Right lobe of liver (tissue), 6 donors: ENCODE data around the gene PCNX1. TPM values are rescaled to one million over a fixed set of nuclear protein-coding genes. Genes with fewer than 3 reads are reported as not detected.
"Not testable (repeated sequence)": the region's sequence is repeated elsewhere in the genome, so short reads cannot be mapped to it uniquely, and the experiment has no call there.

Experiments
- ATAC-seq, 4 donors: fragments of 200-7000 bp; cut with Tn5 transposase; one replicate each; pipeline ENCODE4 v1.9.1; 2020; ENCODE audit warnings: mild to moderate bottlenecking in 4 of 4, moderate library complexity in 4 of 4
- DNase-seq, 3 donors: peaks; one replicate each; pipeline ENCODE4 v3.0.0-alpha.2; 2020
- H3K27ac ChIP-seq, 3 donors: fragments of 200-600 bp; one replicate each; pipeline ENCODE4 v1.8.0; 2022
- H3K27me3 ChIP-seq, 2 donors: fragments of 200-600 bp; one replicate each; pipeline ENCODE4 v1.8.0; 2022
- H3K36me3 ChIP-seq, 4 donors: fragments of 200-600 bp; sonication (generic) in 1 of 4; one replicate each; pipeline versions ENCODE4 v1.5.1 to v1.8.0; 2017 to 2022; ENCODE audit warnings: control low read depth in 1 of 4
- H3K4me1 ChIP-seq, 4 donors: fragments of 200-600 bp; sonication (generic) in 1 of 4; one replicate each; pipeline versions ENCODE4 v1.5.1 to v1.8.0; 2017 to 2022; ENCODE audit warnings: control low read depth in 1 of 4
- H3K4me3 ChIP-seq, 3 donors: fragments of 200-600 bp; one replicate each; pipeline ENCODE4 v1.8.0; 2022
- H3K9me3 ChIP-seq, 4 donors: fragments of 200-600 bp; sonication (generic) in 1 of 4; one replicate each; pipeline versions ENCODE4 v1.5.1 to v1.8.0; 2017 to 2022; ENCODE audit warnings: control low read depth in 1 of 4
- CTCF ChIP-seq, 4 donors: fragments of 200-600 bp in 3 of 4; fragments of 450-650 bp in 1 of 4; IDR thresholded peaks; one replicate each; pipeline versions ENCODE4 v1.5.1 to v1.8.0; 2016 to 2022; ENCODE audit warnings: antibody characterized with exemption in 4 of 4, mild to moderate bottlenecking in 2 of 4
- POLR2A ChIP-seq: fragments of 450-650 bp; IDR thresholded peaks from one replicate; pipeline ENCODE4 v1.6.1; 2017; ENCODE audit warnings: antibody characterized with exemption, mild to moderate bottlenecking
- WGBS: methylation state at CpG from one replicate; pipeline ENCODE4 v1.1.6; 2018; ENCODE audit warnings: low coverage, low lambda C conversion rate; ENCODE audit not compliant: insufficient coverage; ENCODE audit errors: missing lambda C conversion rate; 5-methylcytosine and 5-hydroxymethylcytosine counted together
- intact Hi-C, 2 donors: fragments of 100-400 bp; cut with DNase I; formaldehyde crosslinking; loops; one replicate each; pipeline versions ENCODE4 v1.11.2 to v1.14.1; 2022
- total RNA-seq, 6 experiments: library from RNA; depleted of rRNA in 2 of 6; stranded (reverse); fragments of >200 nt in 2 of 6; fragmentation: NEBNext Ultra II Directional in 3 of 6; extraction: Animal tissue kit (Norgen Biotek cat#: 25700) in 3 of 6; gene quantifications; one replicate each; pipeline versions ENCODE4 v1.1.0 to v1.2.4, GENCODE V29; 2016 to 2023
- donor health status: DM: no; HTN: yes; CAD: no.
- donor health status: DM: no; HTN: no; CAD: no.
- donor health status: DM: no; HTN: no; CAD: no.
- donor health status: DM: no; HTN: yes; CAD: no.
- donor health status: DM: no; HTN: yes; CAD: no.

Gene PCNX1
- total RNA-seq, 6 experiments from 2014 or later: 25.4 to 33.2 (median 29.3) TPM

GRCh38 chr14:71060274-71060673 is 153.0 kb downstream of the PCNX1 start:
- peaks cover 0 to 9% (median 0%) of the 10 kb centered on the region in 4 donors for H3K4me1 ChIP-seq
- TF ChIP-seq POLR2A (no peak), CTCF (IDR thresholded peaks at IDR 0.05) (no peak)
- no peak overlapping the region for H3K27ac ChIP-seq
- intact Hi-C loops: no loop called here
- H3K4me3 ChIP-seq: no peak overlapping the region
- H3K9me3 ChIP-seq: no peaks in the 10 kb centered on the region
- WGBS: 66% methylated on average over 2 of the region's 2 CpGs
- H3K36me3 ChIP-seq: peaks cover 0 to 6% (median 2%) of the 10 kb centered on the region in 4 donors
- no peaks in the 10 kb centered on the region for H3K27me3 ChIP-seq
- DNase-seq: no peak
- no peak for ATAC-seq

- Histone ChIP-seq H3K4me3 (no peak overlapping the region), H3K27ac (no peak overlapping the region), H3K27me3 (no peaks in the 10 kb centered on the region), H3K4me1 (peaks cover 0 to 9% (median 0%) of the 10 kb centered on the region in 4 donors), H3K9me3 (no peaks in the 10 kb centered on the region), H3K36me3 (peaks cover 0 to 6% (median 2%) of the 10 kb centered on the region in 4 donors)
- intact Hi-C loops: no loop called here
- DNase-seq (no peak), ATAC-seq (no peak)
- 78% methylated on average over 2 of the region's 2 CpGs for WGBS
- TF ChIP-seq POLR2A: no peak
- no peak for TF ChIP-seq CTCF (IDR thresholded peaks at IDR 0.05)
Observed at GRCh38 chr14:71060825-71061455, 153.7 kb downstream of the PCNX1 start.

GRCh38 chr14:71061458-71061857 is 154.2 kb downstream of the PCNX1 start:
- no peak for DNase-seq
- ATAC-seq: no peak
- peaks cover 0 to 6% (median 2%) of the 10 kb centered on the region in 4 donors for H3K36me3 ChIP-seq
- H3K27ac ChIP-seq: no peak overlapping the region
- no peak overlapping the region for H3K4me3 ChIP-seq
- WGBS: 100% methylated on average over 1 of the region's 1 CpG
- H3K27me3 ChIP-seq: no peaks in the 10 kb centered on the region
- no peaks in the 10 kb centered on the region for H3K9me3 ChIP-seq
- H3K4me1 ChIP-seq: peaks cover 0 to 9% (median 0%) of the 10 kb centered on the region in 4 donors
- no peak for TF ChIP-seq POLR2A
- intact Hi-C loops: no loop called here

- intact Hi-C loops: no loop called here
- ATAC-seq (peak; percentile 65 to 92 (median 78)), DNase-seq (no peak)
- H3K27ac ChIP-seq: no peak overlapping the region
- no peak for TF ChIP-seq POLR2A
- no peak for TF ChIP-seq CTCF (IDR thresholded peaks at IDR 0.05)
- peaks cover 0 to 6% (median under 1%) of the 10 kb centered on the region in 4 donors for H3K36me3 ChIP-seq
- H3K4me1 ChIP-seq: peaks cover 0 to 9% (median 0%) of the 10 kb centered on the region in 4 donors
- H3K4me3 ChIP-seq: no peak overlapping the region
- no peaks in the 10 kb centered on the region for H3K9me3 ChIP-seq
- 65% methylated on average over 5 of the region's 5 CpGs for WGBS
- no peaks in the 10 kb centered on the region for H3K27me3 ChIP-seq
Observed at GRCh38 chr14:71062581-71063303, 155.5 kb downstream of the PCNX1 start.

GRCh38 chr14:71063351-71063750 is 156.1 kb downstream of the PCNX1 start:
- WGBS: 75% methylated on average over 2 of the region's 2 CpGs
- H3K27me3 ChIP-seq: no peaks in the 10 kb centered on the region
- no peaks in the 10 kb centered on the region for H3K9me3 ChIP-seq
- intact Hi-C loops: no loop called here
- no peak overlapping the region for H3K4me3 ChIP-seq
- ATAC-seq (peak in 1 of 4 donors; percentile 29), DNase-seq (no peak)
- no peak overlapping the region for H3K27ac ChIP-seq
- H3K4me1 ChIP-seq: peaks cover 0 to 9% (median 0%) of the 10 kb centered on the region in 4 donors
- TF ChIP-seq CTCF (IDR thresholded peaks at IDR 0.05) (no peak), POLR2A (no peak)
- H3K36me3 ChIP-seq: peaks cover 0 to 6% (median 0%) of the 10 kb centered on the region in 4 donors

- intact Hi-C loops, H3K27ac ChIP-seq, H3K36me3 ChIP-seq, H3K27me3 ChIP-seq, DNase-seq, ATAC-seq, H3K4me3 ChIP-seq, H3K4me1 ChIP-seq, H3K9me3 ChIP-seq: not testable (repeated sequence)
- 100% methylated on average over 3 of the region's 3 CpGs for WGBS
Observed at GRCh38 chr14:71064747-71065146, 157.5 kb downstream of the PCNX1 start.
